Progenitor cell of endocrine pancreas (in vitro differentiated cells): ENCODE data around the gene GPR15LG. TPM values are rescaled to one million over a fixed set of nuclear protein-coding genes. Genes with fewer than 3 reads are reported as not detected.

Experiments used
- DNase-seq: peaks from one replicate; pipeline ENCODE4 v3.0.0; 2021; ENCODE audit warnings: low spot score; ENCODE audit not compliant: unreplicated experiment
- H3K27ac Mint-ChIP-seq: 2 replicates; pipeline ENCODE4 v1.8.0; 2021; ENCODE audit warnings: mild to moderate bottlenecking, moderate library complexity, mixed read lengths
- H3K27me3 Mint-ChIP-seq: 2 replicates; pipeline ENCODE4 v1.8.0; 2021; ENCODE audit warnings: mixed read lengths
- H3K36me3 Mint-ChIP-seq: 2 replicates; pipeline ENCODE4 v1.8.0; 2022; ENCODE audit warnings: mixed read lengths; ENCODE audit not compliant: insufficient read depth
- H3K4me1 Mint-ChIP-seq: 2 replicates; pipeline ENCODE4 v1.8.0; 2021; ENCODE audit warnings: low read depth, mixed read lengths
- H3K4me3 Mint-ChIP-seq: 2 replicates; pipeline ENCODE4 v1.8.0; 2021; ENCODE audit warnings: low read depth, mild to moderate bottlenecking, moderate library complexity, mixed read lengths
- H3K9me3 Mint-ChIP-seq: 2 replicates; pipeline ENCODE4 v1.8.0; 2021; ENCODE audit warnings: low read depth, mixed read lengths
- total RNA-seq: library from RNA; stranded (reverse); gene quantifications from 2 replicates; pipeline ENCODE4 v1.2.1, GENCODE V29; 2021
- TF ChIP-seq, protein P1 (sequence below): fragments of 200-600 bp; sonication (generic); IDR thresholded peaks from one replicate; pipeline ENCODE4 v1.5.0; 2021; ENCODE audit warnings: antibody characterized with exemption, mild to moderate bottlenecking; ENCODE audit not compliant: unreplicated experiment

GPR15LG gene
- total RNA-seq, 1 donor from 2014 or later: not detected

DNA sequence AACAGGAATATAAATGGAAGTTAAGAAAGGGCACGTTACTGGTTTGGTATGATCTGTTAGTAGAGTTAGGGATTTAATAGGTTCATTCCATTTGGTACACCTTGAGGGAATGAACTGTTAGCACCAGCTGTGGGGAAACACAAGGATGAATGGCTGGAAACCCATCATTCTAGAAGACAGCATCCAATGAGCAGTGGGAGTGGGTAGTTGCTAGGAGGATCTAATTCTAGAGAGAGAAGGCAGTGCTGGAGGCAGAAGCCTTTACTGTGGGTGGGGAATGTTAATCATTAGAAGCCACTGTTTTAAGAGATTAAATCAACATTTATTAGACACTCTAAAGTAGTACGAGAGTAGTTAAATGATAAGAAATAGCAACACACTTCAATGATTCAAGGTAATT, 15.5 kb upstream of the GPR15LG start:
- Mint-ChIP-seq H3K9me3 (no peaks in the 10 kb centered on the region), H3K27me3 (peaks cover 22% of the 10 kb centered on the region), H3K4me1 (peaks cover 5% of the 10 kb centered on the region), H3K36me3 (peaks cover 12% of the 10 kb centered on the region), H3K27ac (no peak overlapping the region), H3K4me3 (no peak overlapping the region)
- DNase-seq: no peak
- TF ChIP-seq, protein P1, sequence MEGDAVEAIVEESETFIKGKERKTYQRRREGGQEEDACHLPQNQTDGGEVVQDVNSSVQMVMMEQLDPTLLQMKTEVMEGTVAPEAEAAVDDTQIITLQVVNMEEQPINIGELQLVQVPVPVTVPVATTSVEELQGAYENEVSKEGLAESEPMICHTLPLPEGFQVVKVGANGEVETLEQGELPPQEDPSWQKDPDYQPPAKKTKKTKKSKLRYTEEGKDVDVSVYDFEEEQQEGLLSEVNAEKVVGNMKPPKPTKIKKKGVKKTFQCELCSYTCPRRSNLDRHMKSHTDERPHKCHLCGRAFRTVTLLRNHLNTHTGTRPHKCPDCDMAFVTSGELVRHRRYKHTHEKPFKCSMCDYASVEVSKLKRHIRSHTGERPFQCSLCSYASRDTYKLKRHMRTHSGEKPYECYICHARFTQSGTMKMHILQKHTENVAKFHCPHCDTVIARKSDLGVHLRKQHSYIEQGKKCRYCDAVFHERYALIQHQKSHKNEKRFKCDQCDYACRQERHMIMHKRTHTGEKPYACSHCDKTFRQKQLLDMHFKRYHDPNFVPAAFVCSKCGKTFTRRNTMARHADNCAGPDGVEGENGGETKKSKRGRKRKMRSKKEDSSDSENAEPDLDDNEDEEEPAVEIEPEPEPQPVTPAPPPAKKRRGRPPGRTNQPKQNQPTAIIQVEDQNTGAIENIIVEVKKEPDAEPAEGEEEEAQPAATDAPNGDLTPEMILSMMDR: no peak

DNA sequence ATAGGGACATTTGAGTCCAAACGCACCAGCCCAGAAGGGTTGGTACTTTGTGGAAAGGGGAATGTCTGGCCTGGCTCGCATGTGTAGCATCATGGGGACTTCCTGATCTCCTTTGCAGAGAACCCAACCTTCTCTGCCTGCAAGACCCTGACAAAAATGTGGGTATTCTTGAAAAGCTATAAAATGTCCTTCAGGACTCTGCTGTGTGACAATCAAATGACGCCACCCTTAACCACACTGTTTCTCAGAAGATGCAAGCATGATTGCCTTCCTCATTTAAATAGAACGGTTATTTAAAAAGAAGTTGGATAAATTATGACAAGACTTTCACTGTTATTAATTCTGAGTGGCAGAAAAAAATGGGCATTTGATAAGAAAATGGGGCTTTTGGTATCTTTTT, 15.1 kb upstream of the GPR15LG start:
- Mint-ChIP-seq H3K27me3 (peaks cover 27% of the 10 kb centered on the region), H3K36me3 (peaks cover 10% of the 10 kb centered on the region), H3K9me3 (no peaks in the 10 kb centered on the region), H3K4me3 (no peak overlapping the region), H3K4me1 (peaks cover 5% of the 10 kb centered on the region), H3K27ac (no peak overlapping the region)
- DNase-seq: no peak
- TF ChIP-seq, protein P1: no peak

DNA sequence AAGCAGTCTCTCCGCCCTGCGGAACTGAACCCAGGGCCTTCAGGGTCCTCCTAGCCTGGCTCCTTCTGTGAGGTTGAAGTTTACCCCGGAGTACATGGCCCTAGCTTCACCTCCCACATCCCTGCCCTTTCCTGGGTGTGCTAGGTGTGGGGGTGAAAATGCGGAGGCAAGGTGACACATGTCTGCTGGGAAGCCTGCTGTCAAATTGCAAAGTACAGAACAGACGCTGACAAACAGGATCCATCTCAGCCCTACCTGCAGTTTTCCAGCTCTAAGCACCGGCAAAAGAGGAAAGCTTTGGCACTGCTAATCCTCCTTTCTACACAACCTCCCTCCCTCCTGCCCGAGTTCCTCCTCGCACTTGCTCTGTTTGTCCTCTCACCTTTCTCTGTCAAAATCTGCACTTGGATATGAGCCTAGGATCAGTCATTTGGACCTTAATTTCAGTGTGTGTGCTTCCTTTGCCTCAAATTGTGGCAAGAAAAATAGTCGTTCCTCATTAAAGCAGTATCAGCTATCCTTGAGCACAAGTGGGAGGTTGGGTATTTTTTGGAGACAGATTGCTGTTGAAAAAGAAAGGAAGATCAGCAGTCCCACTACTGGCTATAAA, 14.4 kb upstream of the GPR15LG start:
- no peak for DNase-seq
- H3K27ac Mint-ChIP-seq: no peak overlapping the region
- peaks cover 32% of the 10 kb centered on the region for H3K27me3 Mint-ChIP-seq
- TF ChIP-seq, protein P1: no peak
- H3K4me1 Mint-ChIP-seq: peaks cover 5% of the 10 kb centered on the region
- H3K9me3 Mint-ChIP-seq: no peaks in the 10 kb centered on the region
- H3K4me3 Mint-ChIP-seq: no peak overlapping the region
- H3K36me3 Mint-ChIP-seq: peaks cover 8% of the 10 kb centered on the region

DNA sequence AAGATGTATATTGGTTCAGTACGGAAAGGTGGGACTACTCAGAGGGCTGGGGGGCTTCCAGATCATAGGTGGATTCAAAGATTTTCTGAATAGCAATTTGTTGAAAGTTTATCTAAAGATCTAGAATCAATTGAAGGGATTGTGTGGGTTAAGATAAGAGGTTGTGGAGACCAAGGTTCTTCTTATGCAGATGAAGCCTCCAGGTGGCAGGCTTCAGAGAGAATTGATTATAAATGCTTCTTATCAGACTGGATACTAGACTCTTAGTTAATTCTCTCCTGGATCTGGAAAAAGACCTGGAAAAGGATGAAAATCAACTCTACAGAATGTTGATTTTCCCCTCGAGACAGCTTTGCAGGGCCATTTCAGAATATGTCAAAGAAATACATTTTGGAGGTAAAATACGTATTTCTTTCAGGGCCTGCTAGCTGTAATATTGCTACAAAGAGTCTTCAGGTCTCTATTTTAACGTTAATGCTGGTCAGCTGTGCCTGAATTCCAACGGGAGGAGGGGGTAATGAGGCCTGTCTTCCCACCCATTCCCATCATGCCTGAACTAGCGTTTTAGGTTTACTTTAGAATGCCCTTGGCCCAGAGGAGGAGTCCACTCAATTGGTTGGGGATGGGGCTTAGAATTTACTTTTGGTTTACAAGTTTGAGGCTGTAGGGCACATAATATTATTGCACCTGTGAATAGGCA, 12.8 kb upstream of the GPR15LG start:
- TF ChIP-seq, protein P1: no peak
- H3K36me3 Mint-ChIP-seq: no peaks in the 10 kb centered on the region
- peaks cover 45% of the 10 kb centered on the region for H3K27me3 Mint-ChIP-seq
- no peak for DNase-seq
- H3K27ac Mint-ChIP-seq: no peak overlapping the region
- no peaks in the 10 kb centered on the region for H3K9me3 Mint-ChIP-seq
- H3K4me3 Mint-ChIP-seq: no peak overlapping the region
- H3K4me1 Mint-ChIP-seq: peaks cover 5% of the 10 kb centered on the region

DNA sequence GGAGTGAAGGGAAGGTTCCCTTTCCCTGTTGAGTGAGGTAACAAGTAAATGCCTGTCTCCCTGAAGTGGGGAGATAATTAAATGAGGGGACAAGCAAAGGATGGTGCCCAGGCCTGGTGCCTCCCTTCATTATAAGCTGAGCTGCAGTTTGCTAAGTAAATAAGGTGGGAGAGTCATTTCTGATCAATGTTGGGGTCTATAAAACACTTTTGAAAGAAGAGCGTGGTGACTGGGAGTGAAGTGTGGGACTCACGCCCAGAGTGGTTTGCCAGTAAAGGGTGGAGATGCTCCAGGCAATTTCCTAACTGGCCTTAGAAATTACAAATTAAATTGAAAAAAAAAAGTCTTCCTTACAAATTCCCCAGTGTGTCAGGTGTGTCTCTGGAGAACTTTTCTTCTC, 9.6 kb upstream of the GPR15LG start:
- TF ChIP-seq, protein P1: no peak
- Mint-ChIP-seq H3K9me3 (no peaks in the 10 kb centered on the region), H3K27me3 (peaks cover 32% of the 10 kb centered on the region), H3K4me1 (peaks cover 5% of the 10 kb centered on the region), H3K4me3 (no peak overlapping the region), H3K36me3 (no peaks in the 10 kb centered on the region), H3K27ac (no peak overlapping the region)
- no peak for DNase-seq
